ENCODE data around the gene SCTR.

The SCTR gene

GRCh38 chr2:119544939-119545475 lies 20.7 kb upstream of the SCTR start:
- no peak for DNase-seq (ENCODE audit: insufficient read length)
- TF ChIP-seq POLR2AphosphoS5 (IDR thresholded peaks at IDR 0.05; ENCODE audit: low read depth, low read length) (no peak), POLR2A (IDR thresholded peaks at IDR 0.05; ENCODE audit: low read depth, low read length) (no peak), TAF1 (IDR thresholded peaks at IDR 0.05; ENCODE audit: borderline replicate concordance, low read depth, low read length) (no peak)
- no peak for FAIRE-seq

GRCh38 chr2:119544075-119544938 lies 20.0 kb upstream of the SCTR start, which contains the start of gene CFAP221:
CFAP221 (plus strand) TSS chr2:119544449; CDS start chr2:119546132, 1,683 bp downstream.
- DNase-seq (ENCODE audit: insufficient read length) (peak; percentile 19), FAIRE-seq (no peak)
- no peak for TF ChIP-seq POLR2A (IDR thresholded peaks at IDR 0.05; ENCODE audit: low read depth, low read length)
- no peak for TF ChIP-seq TAF1 (IDR thresholded peaks at IDR 0.05; ENCODE audit: borderline replicate concordance, low read depth, low read length)
- no peak for TF ChIP-seq POLR2AphosphoS5 (IDR thresholded peaks at IDR 0.05; ENCODE audit: low read depth, low read length)

- TF ChIP-seq POLR2AphosphoS5 (IDR thresholded peaks at IDR 0.05; ENCODE audit: low read depth, low read length) (no peak), TAF1 (IDR thresholded peaks at IDR 0.05; ENCODE audit: borderline replicate concordance, low read depth, low read length) (no peak), POLR2A (IDR thresholded peaks at IDR 0.05; ENCODE audit: low read depth, low read length) (no peak)
- FAIRE-seq (no peak), DNase-seq (ENCODE audit: insufficient read length) (no peak)
These were observed 17.2 kb upstream of the SCTR start for GRCh38 chr2:119541476-119541875.

GRCh38 chr2:119537792-119538191 lies 13.5 kb upstream of the SCTR start:
- TF ChIP-seq TAF1 (IDR thresholded peaks at IDR 0.05; ENCODE audit: borderline replicate concordance, low read depth, low read length) = no peak
- no peak for TF ChIP-seq POLR2A (IDR thresholded peaks at IDR 0.05; ENCODE audit: low read depth, low read length)
- no peak for TF ChIP-seq POLR2AphosphoS5 (IDR thresholded peaks at IDR 0.05; ENCODE audit: low read depth, low read length)
- DNase-seq (ENCODE audit: insufficient read length) (no peak), FAIRE-seq (no peak)

GRCh38 chr2:119536707-119537106 lies 12.4 kb upstream of the SCTR start:
- TF ChIP-seq POLR2A (IDR thresholded peaks at IDR 0.05; ENCODE audit: low read depth, low read length) = no peak
- TF ChIP-seq POLR2AphosphoS5 (IDR thresholded peaks at IDR 0.05; ENCODE audit: low read depth, low read length) = no peak
- TF ChIP-seq TAF1 (IDR thresholded peaks at IDR 0.05; ENCODE audit: borderline replicate concordance, low read depth, low read length) = no peak
- DNase-seq (ENCODE audit: insufficient read length) (no peak), FAIRE-seq (no peak)

GRCh38 chr2:119536211-119536610 lies 11.9 kb upstream of the SCTR start:
- DNase-seq (ENCODE audit: insufficient read length) (no peak), FAIRE-seq (no peak)
- TF ChIP-seq TAF1 (IDR thresholded peaks at IDR 0.05; ENCODE audit: borderline replicate concordance, low read depth, low read length) = no peak
- TF ChIP-seq POLR2AphosphoS5 (IDR thresholded peaks at IDR 0.05; ENCODE audit: low read depth, low read length) = no peak
- TF ChIP-seq POLR2A (IDR thresholded peaks at IDR 0.05; ENCODE audit: low read depth, low read length) = no peak

- DNase-seq (ENCODE audit: insufficient read length) = no peak
- no peak for FAIRE-seq
- TF ChIP-seq TAF1 (IDR thresholded peaks at IDR 0.05; ENCODE audit: borderline replicate concordance, low read depth, low read length) (no peak), POLR2A (IDR thresholded peaks at IDR 0.05; ENCODE audit: low read depth, low read length) (no peak), POLR2AphosphoS5 (IDR thresholded peaks at IDR 0.05; ENCODE audit: low read depth, low read length) (no peak)
These were observed 9.3 kb upstream of the SCTR start for GRCh38 chr2:119533560-119533959.

GRCh38 chr2:119531292-119531691 lies 7.0 kb upstream of the SCTR start:
- no peak for FAIRE-seq
- TF ChIP-seq POLR2AphosphoS5 (IDR thresholded peaks at IDR 0.05; ENCODE audit: low read depth, low read length) (no peak), TAF1 (IDR thresholded peaks at IDR 0.05; ENCODE audit: borderline replicate concordance, low read depth, low read length) (no peak), POLR2A (IDR thresholded peaks at IDR 0.05; ENCODE audit: low read depth, low read length) (no peak)
- DNase-seq (ENCODE audit: insufficient read length) = no peak

- TF ChIP-seq TAF1 (IDR thresholded peaks at IDR 0.05; ENCODE audit: borderline replicate concordance, low read depth, low read length) (no peak), POLR2AphosphoS5 (IDR thresholded peaks at IDR 0.05; ENCODE audit: low read depth, low read length) (no peak), POLR2A (IDR thresholded peaks at IDR 0.05; ENCODE audit: low read depth, low read length) (no peak)
- FAIRE-seq (no peak), DNase-seq (ENCODE audit: insufficient read length) (no peak)
These were observed 3.7 kb upstream of the SCTR start for GRCh38 chr2:119527999-119528398.

GRCh38 chr2:119525614-119526013 lies 1.3 kb upstream of the SCTR start:
- TF ChIP-seq POLR2AphosphoS5 (IDR thresholded peaks at IDR 0.05; ENCODE audit: low read depth, low read length) (no peak), POLR2A (IDR thresholded peaks at IDR 0.05; ENCODE audit: low read depth, low read length) (no peak), TAF1 (IDR thresholded peaks at IDR 0.05; ENCODE audit: borderline replicate concordance, low read depth, low read length) (no peak)
- DNase-seq (ENCODE audit: insufficient read length) (no peak), FAIRE-seq (no peak)

- FAIRE-seq (no peak), DNase-seq (ENCODE audit: insufficient read length) (no peak)
- TF ChIP-seq TAF1 (IDR thresholded peaks at IDR 0.05; ENCODE audit: borderline replicate concordance, low read depth, low read length) (no peak), POLR2AphosphoS5 (IDR thresholded peaks at IDR 0.05; ENCODE audit: low read depth, low read length) (no peak), POLR2A (IDR thresholded peaks at IDR 0.05; ENCODE audit: low read depth, low read length) (no peak)
These were observed 816 bp downstream of the SCTR start for GRCh38 chr2:119523383-119523951.
